ENCODE data around the gene NDUFAB1.

DNA sequence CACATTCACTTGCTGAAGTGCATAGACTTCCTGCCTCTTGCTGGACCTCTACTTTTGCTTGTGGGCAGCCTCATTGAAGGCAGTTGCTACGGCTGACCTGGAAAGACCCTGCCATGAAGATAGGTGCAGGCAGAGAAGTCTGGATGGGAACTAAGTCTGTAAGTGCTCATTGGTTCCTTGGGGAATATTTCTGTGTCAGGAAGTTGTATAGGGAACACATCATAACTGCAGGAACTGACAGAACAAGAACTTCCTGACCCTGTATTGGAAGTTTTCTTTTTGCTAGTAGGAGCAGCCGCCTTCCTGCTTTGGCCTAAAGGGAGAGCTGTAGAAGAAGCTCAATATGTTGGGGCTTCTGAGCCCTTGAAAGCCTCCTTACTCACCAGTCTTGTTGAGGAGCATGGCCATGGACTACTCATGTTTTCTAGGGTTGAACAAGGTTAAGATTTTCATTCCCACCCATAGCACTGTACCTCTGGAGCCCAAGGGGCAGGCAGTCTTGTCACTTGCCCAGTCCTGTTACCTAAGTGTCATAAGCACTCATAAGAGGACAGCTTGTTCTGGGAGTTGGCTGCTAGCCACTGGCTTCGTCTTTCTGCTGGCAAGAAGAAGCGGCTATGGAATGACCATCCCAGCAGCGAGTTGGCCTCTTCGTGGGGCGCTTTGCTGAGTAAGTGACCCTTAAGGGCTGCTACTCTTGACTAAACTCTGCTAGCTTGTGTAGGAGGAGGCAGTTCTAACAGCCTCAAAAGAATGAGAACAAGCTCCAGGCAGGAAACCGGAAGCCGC is 31.3 kb downstream of the NDUFAB1 start:
- TF ChIP-seq YY1 (IDR thresholded peaks at IDR 0.05; ENCODE audit: insufficient read depth, insufficient read length), result no peak
- no peak for TF ChIP-seq ZNF274 (IDR thresholded peaks at IDR 0.05; ENCODE audit: low read depth, low read length)
- no peak for TF ChIP-seq SUZ12 (IDR thresholded peaks at IDR 0.05; ENCODE audit: extremely low read depth, insufficient read depth, insufficient read length)
